ENCODE data around the gene PRKAB1.

Gene PRKAB1

DNA sequence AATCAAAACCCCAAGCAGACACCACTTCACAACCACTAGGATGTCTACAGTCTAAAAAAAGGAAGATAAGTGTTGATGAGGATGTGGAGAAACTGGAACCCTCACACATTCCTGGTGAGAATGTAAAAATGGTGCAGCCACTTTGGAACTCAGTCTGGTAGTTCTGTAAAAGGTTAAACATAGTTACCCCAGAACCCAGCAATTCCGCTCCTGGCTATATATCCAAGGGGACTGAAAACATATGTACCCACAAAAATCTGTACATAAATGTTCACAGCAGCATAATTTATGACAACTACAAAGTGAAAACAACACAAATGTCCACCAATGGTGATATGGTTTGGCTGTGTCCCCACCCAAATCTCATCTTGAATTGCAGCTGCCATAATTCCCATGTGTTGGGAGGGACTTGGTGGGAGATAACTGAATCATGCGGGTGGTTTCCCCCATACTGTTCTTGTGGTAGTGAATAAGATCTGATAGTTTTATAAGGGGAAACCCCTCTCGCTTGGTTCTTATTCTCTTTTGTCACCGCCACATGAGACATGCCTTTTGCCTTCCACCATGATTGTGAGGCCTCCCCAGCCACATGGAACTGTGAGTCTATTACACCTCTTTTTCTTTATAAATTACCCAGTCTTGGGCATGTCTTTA is 46.8 kb downstream of the PRKAB1 start:
- DNase-seq = no peak

DNA sequence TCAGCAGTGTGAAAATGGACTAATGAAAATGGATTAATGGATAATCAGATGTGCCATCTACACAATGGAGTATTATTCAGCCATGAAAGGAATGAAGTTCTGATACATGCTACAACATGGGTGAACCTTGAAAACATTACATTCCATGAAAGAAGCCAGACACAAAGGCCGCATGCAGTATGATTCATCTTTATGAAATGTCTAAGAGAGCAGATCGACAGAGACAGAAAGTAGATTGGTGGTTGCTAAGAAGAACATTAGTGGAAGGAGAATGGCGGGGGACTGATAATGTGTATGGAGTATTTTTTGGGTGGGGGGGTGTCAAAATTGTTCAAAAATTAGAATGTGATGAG is 47.3 kb downstream of the PRKAB1 start:
- DNase-seq = no peak

DNA sequence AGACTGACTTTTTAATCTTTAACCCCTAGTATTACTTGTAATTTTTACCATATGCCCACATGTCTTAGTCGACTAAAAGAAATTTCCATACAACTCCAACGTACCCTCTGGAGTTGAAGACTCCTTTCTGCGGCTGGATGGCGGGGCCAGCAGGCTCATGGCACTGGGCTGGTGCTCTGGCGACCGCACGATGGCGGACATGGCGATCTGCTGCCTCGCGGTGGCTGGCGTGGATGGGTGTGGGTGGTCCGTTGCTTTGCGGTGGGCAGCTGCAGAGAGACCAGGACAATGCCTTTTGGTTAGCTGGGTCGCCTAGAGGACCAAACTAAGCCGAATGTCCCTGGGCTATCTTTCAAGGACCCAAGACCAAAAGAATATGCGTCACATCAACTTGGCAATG is 50.2 kb downstream of the PRKAB1 start:
- no peak for DNase-seq

DNA sequence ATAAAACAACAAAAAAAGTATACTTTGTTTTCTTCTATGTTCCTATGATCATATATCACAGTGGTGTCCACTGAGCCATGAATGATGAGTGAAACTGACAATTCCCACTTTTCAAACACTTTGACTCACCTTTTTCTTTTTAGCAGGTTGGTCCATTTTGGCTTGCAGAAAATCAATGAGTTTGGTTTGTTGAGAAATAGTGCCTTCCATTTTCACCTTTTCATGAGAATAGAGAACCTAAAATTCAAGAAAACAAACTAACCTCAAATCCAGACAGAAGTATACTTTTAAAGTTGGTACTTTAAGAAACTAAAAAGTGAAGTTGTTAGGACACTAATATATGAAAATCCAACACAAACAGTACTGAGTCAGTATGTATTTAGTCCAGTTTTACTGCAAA is 52.4 kb downstream of the PRKAB1 start:
- DNase-seq = no peak

DNA sequence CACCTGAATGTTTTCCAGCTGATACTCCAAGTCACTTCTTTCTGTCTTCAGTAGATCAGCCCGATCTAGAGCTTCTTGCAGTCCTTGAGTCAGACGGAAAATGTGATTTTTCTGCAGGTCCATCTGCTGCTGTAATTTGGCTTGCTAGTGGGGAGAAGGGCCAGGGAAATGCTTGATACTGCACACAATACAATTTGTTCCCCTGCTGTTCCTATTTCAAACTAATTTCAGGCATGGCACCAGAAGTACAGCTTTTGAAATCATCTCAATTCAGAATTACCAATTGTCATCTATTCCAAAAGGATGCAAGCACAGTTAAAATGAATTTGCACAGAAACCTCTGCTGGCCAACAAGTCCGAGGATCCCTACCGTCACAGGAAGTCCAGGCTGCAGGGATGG is 53.4 kb downstream of the PRKAB1 start:
- DNase-seq = no peak

DNA sequence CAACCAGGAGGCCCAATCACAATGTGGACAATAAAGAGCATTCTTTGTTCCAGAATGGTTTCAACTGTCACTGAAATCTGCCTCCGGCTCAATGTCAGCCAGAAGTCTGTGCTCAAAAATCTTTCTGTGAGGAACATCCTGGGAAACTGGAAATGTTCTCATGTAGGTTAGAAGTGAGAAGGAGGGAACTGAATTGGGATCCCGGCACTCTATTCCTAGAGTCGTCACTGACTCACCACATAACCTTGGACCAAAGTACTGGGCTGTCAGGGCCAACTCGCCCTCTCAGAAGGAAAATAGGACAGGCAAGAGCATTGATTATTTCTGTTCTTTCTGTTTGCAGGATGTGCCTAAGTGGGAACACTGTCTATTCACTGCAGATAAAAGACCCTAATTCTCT is 57.6 kb downstream of the PRKAB1 start:
- no peak for DNase-seq

DNA sequence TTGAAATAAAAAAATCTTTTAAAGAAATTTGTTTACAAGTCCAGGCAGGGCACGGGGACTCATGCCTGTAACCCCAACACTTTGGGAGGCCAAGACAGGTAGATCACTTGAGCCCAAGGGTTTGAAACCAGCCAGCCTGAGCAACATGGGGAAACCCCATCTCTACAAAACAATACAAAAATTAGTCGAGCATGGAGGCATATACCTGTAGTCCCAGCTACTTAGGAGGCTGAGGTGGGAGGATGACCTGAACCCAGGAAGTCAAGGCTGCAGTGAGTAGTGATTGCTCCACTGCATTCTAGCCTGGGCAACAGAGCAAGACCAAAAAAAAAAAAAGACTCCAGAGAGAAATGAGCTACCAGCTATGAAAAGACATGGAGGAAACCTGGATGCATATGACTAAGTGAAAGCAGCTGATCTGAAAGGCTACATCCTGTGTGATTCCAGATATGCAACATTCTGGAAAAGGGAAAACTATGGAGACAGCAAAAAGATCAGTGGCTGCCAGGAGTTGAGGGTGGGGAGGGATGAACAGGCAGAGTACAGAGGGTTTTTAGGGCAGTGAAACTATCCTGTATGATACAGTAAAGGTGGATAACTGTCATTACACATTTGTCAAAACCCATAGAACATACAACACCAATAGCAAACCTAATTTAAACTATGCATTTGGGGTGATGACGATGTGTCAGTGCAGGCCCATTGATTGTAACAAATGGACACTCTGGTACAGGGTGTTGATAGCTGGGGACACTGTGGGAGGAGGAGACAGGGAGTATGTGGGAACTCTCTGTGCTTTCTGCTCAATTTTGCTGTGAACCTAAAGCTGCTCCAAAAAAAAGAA is 59.9 kb downstream of the PRKAB1 start:
- no peak for DNase-seq

DNA sequence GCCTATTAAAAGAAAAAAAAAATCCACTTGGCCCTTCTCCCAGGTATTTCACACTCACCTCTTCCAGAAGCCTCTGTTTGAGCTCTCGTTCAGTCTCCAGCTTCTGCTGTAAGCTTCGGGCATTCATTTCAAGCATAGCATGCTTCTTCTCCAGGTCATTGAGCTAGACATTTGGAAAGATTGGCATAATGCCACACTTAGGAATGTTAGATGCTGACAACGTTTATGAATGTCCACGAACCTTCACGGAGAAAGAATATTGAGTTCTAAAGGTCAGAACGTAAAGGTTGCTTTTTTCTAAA is 60.5 kb downstream of the PRKAB1 start:
- peak; percentile 10 for DNase-seq

DNA sequence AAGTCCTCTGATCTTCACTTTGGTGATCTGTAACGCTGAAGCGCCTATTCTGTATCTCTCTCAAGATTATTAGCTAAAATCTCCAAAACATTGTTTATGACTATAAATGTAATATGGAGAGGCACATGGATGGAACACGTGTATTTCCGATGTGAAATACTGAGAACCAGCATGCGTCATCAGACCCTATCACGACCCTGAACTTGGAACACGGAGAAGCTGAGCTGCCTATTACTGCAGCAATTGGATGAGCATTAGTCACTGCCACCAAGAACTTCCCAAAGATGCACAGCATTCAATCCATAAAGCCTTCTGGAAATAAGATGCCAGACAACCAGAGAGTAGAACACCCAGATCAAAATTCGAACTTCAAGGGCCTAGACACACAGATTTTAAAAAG is 61.9 kb downstream of the PRKAB1 start:
- DNase-seq = no peak

DNA sequence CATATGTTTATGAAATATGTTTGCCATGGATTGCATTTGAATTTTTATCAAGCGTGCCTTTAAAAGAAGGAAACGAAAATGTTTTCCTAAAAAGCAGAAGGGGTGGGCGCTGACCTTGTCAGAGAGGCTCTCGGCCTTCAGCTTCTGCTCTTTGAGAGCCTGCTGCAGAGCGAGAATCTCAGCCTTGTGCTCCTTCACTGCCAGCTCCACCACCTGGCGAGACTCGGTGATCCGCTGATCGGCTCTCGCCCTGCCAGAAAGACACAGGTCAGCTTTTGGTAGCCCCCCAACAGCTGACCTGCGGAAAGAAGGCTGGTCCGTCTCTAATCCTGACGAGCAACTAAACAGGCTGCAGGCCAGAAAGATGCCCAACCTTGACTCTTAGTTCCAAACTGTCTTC is 62.4 kb downstream of the PRKAB1 start:
- no peak for DNase-seq

Measured in DMS79 (cell line).